K562 treated with DMSO at 1 percent for 24 hours (cell line): Measurements from ENCODE around the gene FLCN. TPM values are rescaled to one million over a fixed set of nuclear protein-coding genes. Genes with fewer than 3 reads are reported as not detected.

Experiments
- total RNA-seq: library from RNA; unstranded; fragments of 300-600 nt; gene quantifications from 2 replicates; pipeline ENCODE4 v1.2.3, GENCODE V29; 2022; ENCODE audit warnings: low read depth; ENCODE audit not compliant: insufficient read depth

FLCN gene, protein sequence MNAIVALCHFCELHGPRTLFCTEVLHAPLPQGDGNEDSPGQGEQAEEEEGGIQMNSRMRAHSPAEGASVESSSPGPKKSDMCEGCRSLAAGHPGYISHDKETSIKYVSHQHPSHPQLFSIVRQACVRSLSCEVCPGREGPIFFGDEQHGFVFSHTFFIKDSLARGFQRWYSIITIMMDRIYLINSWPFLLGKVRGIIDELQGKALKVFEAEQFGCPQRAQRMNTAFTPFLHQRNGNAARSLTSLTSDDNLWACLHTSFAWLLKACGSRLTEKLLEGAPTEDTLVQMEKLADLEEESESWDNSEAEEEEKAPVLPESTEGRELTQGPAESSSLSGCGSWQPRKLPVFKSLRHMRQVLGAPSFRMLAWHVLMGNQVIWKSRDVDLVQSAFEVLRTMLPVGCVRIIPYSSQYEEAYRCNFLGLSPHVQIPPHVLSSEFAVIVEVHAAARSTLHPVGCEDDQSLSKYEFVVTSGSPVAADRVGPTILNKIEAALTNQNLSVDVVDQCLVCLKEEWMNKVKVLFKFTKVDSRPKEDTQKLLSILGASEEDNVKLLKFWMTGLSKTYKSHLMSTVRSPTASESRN
- 39.6 and 43.2 TPM in 2 replicates for total RNA-seq

GRCh38 chr17:17237026-17237799, at the start of gene FLCN:
Gene FLCN (minus strand): TSS chr17:17237168. CDS start chr17:17228137, 9,031 bp downstream.

GRCh38 chr17:17280613-17281549, 43.9 kb upstream of the FLCN start, which contains the start of gene COPS3:
Gene COPS3 (minus strand): TSS chr17:17281246. CDS start chr17:17281186, 60 bp downstream.

DNA sequence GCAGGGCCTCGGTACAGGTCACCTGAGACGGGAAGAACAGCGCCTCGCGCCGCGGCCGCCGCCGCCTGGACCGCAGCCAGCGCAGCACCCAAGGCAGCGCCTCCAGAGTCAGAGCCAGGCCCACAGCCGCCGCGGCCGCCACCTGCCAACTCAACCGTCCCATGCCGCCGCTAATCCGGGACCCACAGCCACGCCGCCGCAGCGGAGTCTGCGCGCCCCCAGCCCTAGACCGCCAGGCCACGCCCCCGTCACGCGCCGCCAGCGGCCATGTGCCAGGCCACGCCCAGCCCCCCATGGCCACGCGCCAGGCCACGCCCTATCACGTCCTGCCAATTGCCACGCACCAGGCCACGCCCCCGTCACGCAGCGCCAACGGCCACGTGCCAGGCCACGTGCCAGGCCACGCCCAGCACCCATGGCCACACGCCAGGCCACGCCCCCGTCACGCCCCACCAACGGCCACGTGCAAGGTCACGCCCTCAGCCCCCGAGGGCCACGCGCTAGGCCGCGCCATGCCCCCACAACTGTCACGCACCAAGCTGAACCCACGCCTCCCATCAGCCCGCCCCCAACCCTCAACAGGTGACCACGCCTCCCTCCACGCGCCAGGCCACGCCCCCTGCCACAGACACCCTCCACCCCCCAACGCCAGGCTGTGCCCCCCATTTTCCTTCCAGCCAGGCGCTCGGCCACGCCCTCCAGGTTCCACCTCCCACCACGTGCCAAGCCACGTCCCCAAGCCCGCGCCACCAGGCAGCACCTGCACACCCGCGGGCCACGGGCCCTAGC, 30.6 kb downstream of the FLCN start, which contains the start of gene PLD6:
TSS of gene PLD6 (minus strand) at position 210 of the 789 bp plus-strand sequence. CDS start at position 163, 47 bp downstream.

Other genes starting within 250 kb of the FLCN start
- 46.1 and 49.5 TPM in 2 replicates for gene MPRIP, start 194.7 kb downstream of the FLCN start, total RNA-seq
- gene PLD6, start 30.8 kb downstream of the FLCN start, total RNA-seq = 2.5 and 3.0 TPM in 2 replicates
- gene COPS3, start 44.1 kb upstream of the FLCN start, total RNA-seq = 67.0 and 67.5 TPM in 2 replicates
- gene NT5M, start 66.2 kb upstream of the FLCN start, total RNA-seq = 18.3 and 18.7 TPM in 2 replicates
- 11.3 and 12.6 TPM in 2 replicates for gene MED9, start 239.8 kb upstream of the FLCN start, total RNA-seq